DMS114 treated with DMSO at 0.1 percent for 48 hours (cell line): ENCODE data around the gene ATP10B.
"Not testable (repeated sequence)": the region's sequence is repeated elsewhere in the genome, so short reads cannot be mapped to it uniquely, and the experiment has no call there.

Experiments
- DNase-seq: peaks from one replicate; lab custom pipeline; 2025; ENCODE audit not compliant: unreplicated experiment; lab: John Stamatoyannopoulos, UW

Gene ATP10B

GRCh38 chr5:160833806-160834205, 18.2 kb downstream of the ATP10B start:
- no peak for DNase-seq

- DNase-seq = no peak
Observed at GRCh38 chr5:160831801-160832200, 20.2 kb downstream of the ATP10B start.

GRCh38 chr5:160824301-160825001, 27.6 kb downstream of the ATP10B start:
- no peak for DNase-seq

- DNase-seq = not testable (repeated sequence)
Observed at GRCh38 chr5:160812996-160813395, 39.0 kb downstream of the ATP10B start.

GRCh38 chr5:160805376-160805775, 46.6 kb downstream of the ATP10B start:
- no peak for DNase-seq

- no peak for DNase-seq
Observed at GRCh38 chr5:160802592-160802991, 49.4 kb downstream of the ATP10B start.

- no peak for DNase-seq
Observed at GRCh38 chr5:160800375-160801275, 51.4 kb downstream of the ATP10B start.

GRCh38 chr5:160799184-160799583, 52.8 kb downstream of the ATP10B start:
- no peak for DNase-seq

- no peak for DNase-seq
Observed at GRCh38 chr5:160797020-160797419, 55.0 kb downstream of the ATP10B start.

- DNase-seq = no peak
Observed at GRCh38 chr5:160793530-160793899, 58.5 kb downstream of the ATP10B start.

GRCh38 chr5:160792732-160793529, 59.1 kb downstream of the ATP10B start:
- DNase-seq = no peak

- no peak for DNase-seq
Observed at GRCh38 chr5:160792281-160792680, 59.7 kb downstream of the ATP10B start.

- DNase-seq = no peak
Observed at GRCh38 chr5:160789219-160789859, 62.7 kb downstream of the ATP10B start.

GRCh38 chr5:160788102-160788660, 63.8 kb downstream of the ATP10B start:
- DNase-seq = no peak

- no peak for DNase-seq
Observed at GRCh38 chr5:160787240-160787639, 64.8 kb downstream of the ATP10B start.

- no peak for DNase-seq
Observed at GRCh38 chr5:160774666-160775315, 77.2 kb downstream of the ATP10B start.

GRCh38 chr5:160773646-160774410, 78.2 kb downstream of the ATP10B start:
- DNase-seq = no peak

GRCh38 chr5:160772854-160773253, 79.2 kb downstream of the ATP10B start:
- no peak for DNase-seq

- no peak for DNase-seq
Observed at GRCh38 chr5:160770718-160771117, 81.3 kb downstream of the ATP10B start.
